Upper lobe of left lung (tissue), 4 donors: ENCODE measurements around the gene SLC39A6.

Experiments used
- EP300 ChIP-seq, 4 donors: sonication (generic); formaldehyde crosslinking; IDR thresholded peaks; one replicate each; pipeline ENCODE4 v1.5.1; 2017; ENCODE audit warnings: antibody characterized with exemption in 4 of 4, control low read depth in 2 of 4
- POLR2A ChIP-seq, 4 donors: fragments of 450-650 bp; IDR thresholded peaks; one replicate each; pipeline ENCODE4 v1.5.1; 2016 to 2017; ENCODE audit warnings: antibody characterized with exemption in 4 of 4, mild to moderate bottlenecking in 2 of 4
- POLR2AphosphoS5 ChIP-seq, 2 donors: sonication (generic); formaldehyde crosslinking; IDR thresholded peaks; one replicate each; pipeline ENCODE4 v1.5.1; 2017; ENCODE audit warnings: antibody characterized with exemption in 2 of 2
- TF ChIP-seq, protein P1 (sequence below), 6 experiments: fragments of 450-650 bp in 4 of 6; fragments of 200-600 bp in 2 of 6; sonication (generic) in 2 of 6; IDR thresholded peaks; one replicate each; pipeline ENCODE4 v1.5.1; 2016 to 2019; ENCODE audit warnings: antibody characterized with exemption in 6 of 6

DNA sequence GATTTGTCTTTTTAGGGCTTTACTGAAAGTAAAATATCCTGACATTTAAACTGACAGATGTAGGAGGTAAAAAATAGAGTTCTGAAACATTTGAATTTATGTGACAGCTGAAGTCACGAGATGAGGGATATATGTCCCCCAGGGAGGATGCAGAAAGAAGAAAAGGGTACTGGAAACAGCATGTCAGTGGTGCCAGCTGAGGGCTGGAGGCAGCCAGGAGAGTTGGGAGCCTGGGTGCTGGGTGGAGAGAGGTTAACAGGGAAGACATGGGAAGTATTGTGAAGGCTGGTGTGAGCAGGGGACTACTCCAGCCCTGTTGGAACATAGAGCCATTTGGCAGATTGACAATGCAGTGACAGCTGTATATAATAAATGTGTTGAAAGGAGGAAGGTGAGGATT lies 46.3 kb upstream of the SLC39A6 start:
- TF ChIP-seq, protein P1, sequence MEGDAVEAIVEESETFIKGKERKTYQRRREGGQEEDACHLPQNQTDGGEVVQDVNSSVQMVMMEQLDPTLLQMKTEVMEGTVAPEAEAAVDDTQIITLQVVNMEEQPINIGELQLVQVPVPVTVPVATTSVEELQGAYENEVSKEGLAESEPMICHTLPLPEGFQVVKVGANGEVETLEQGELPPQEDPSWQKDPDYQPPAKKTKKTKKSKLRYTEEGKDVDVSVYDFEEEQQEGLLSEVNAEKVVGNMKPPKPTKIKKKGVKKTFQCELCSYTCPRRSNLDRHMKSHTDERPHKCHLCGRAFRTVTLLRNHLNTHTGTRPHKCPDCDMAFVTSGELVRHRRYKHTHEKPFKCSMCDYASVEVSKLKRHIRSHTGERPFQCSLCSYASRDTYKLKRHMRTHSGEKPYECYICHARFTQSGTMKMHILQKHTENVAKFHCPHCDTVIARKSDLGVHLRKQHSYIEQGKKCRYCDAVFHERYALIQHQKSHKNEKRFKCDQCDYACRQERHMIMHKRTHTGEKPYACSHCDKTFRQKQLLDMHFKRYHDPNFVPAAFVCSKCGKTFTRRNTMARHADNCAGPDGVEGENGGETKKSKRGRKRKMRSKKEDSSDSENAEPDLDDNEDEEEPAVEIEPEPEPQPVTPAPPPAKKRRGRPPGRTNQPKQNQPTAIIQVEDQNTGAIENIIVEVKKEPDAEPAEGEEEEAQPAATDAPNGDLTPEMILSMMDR (IDR thresholded peaks at IDR 0.05): no peak
- TF ChIP-seq POLR2AphosphoS5 (IDR thresholded peaks at IDR 0.05): no peak
- TF ChIP-seq EP300 (IDR thresholded peaks at IDR 0.05): no peak
- no peak for TF ChIP-seq POLR2A (IDR thresholded peaks at IDR 0.05)
